ENCODE data around the gene NLGN3. TPM values are rescaled to one million over a fixed set of nuclear protein-coding genes. Genes with fewer than 3 reads are reported as not detected.

Gene NLGN3
- polyA plus RNA-seq, 3 donors: 0.05 to 0.80 TPM; not detected in 1

GRCh38 chrX:71096760-71097032 is 47.9 kb upstream of the NLGN3 start:
- Histone ChIP-seq H3K36me3 (replicated peaks in 1 of 2; ENCODE audit: control insufficient read depth in 1 of 2, insufficient read depth in 2 of 2, low read length in 2 of 2) (peaks cover 5% of the 10 kb centered on the region in 2 donors), H2AFZ (ENCODE audit: insufficient read depth, low read depth, low read length, poor library complexity, severe bottlenecking) (peak overlapping the region; percentile 81), H3K9ac (ENCODE audit: insufficient read depth, low read length, poor library complexity, severe bottlenecking) (peak overlapping the region; percentile 49), H3K27ac (ENCODE audit: low read depth in 1 of 2, low read length in 2 of 2) (no peak overlapping the region), H3K4me3 (replicated peaks in 1 of 3; ENCODE audit: low read depth in 2 of 3, low read length in 3 of 3) (peak overlapping the region; percentile 83 to 90 (median 85)), H3K9me3 (replicated peaks in 1 of 2; ENCODE audit: control insufficient read depth in 1 of 2, insufficient read depth in 1 of 2, low read length in 2 of 2) (no peaks in the 10 kb centered on the region), H3K4me2 (replicated peaks; ENCODE audit: extremely low read depth, low read length, poor library complexity, severe bottlenecking) (peak overlapping the region; percentile 80), H3K79me2 (ENCODE audit: insufficient read depth, low read length) (no peaks in the 10 kb centered on the region), H4K20me1 (ENCODE audit: insufficient read depth, low read length) (no peaks in the 10 kb centered on the region), H3K27me3 (ENCODE audit: control insufficient read depth in 2 of 2, insufficient read depth in 2 of 2, low read length in 2 of 2) (no peaks in the 10 kb centered on the region), H3K4me1 (ENCODE audit: control insufficient read depth in 1 of 2, insufficient read depth in 2 of 2, low read length in 2 of 2) (peaks cover 23 to 29% of the 10 kb centered on the region in 2 donors)
- peak overlapping the region; percentile 92 to 98 for H3K4me3 Mint-ChIP-seq
- intact Hi-C loops (cut with micrococcal nuclease): loop anchor here (5.0 to 10.0 kb wide), 2 partner anchors 78 to 86 kb away; no protein-coding TSS in a partner anchor
- peaks cover 20% of the 10 kb centered on the region for H3K4me1 Mint-ChIP-seq
- peaks cover 13 to 18% of the 10 kb centered on the region in 2 donors for H3K36me3 Mint-ChIP-seq
- H3K27me3 Mint-ChIP-seq (ENCODE audit: low read depth in 3 of 3): peaks cover 0 to 21% (median 5%) of the 10 kb centered on the region in 3 donors
- TF ChIP-seq, protein P1, sequence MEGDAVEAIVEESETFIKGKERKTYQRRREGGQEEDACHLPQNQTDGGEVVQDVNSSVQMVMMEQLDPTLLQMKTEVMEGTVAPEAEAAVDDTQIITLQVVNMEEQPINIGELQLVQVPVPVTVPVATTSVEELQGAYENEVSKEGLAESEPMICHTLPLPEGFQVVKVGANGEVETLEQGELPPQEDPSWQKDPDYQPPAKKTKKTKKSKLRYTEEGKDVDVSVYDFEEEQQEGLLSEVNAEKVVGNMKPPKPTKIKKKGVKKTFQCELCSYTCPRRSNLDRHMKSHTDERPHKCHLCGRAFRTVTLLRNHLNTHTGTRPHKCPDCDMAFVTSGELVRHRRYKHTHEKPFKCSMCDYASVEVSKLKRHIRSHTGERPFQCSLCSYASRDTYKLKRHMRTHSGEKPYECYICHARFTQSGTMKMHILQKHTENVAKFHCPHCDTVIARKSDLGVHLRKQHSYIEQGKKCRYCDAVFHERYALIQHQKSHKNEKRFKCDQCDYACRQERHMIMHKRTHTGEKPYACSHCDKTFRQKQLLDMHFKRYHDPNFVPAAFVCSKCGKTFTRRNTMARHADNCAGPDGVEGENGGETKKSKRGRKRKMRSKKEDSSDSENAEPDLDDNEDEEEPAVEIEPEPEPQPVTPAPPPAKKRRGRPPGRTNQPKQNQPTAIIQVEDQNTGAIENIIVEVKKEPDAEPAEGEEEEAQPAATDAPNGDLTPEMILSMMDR (IDR thresholded peaks at IDR 0.05): no peak
- peak overlapping the region in 1 of 7 donors; percentile 93 for H3K27ac Mint-ChIP-seq
- WGBS (ENCODE audit: insufficient coverage): 0% methylated on average over 3 of the region's 9 CpGs
- peaks cover 0 to 6% (median 0%) of the 10 kb centered on the region in 7 donors for H3K9me3 Mint-ChIP-seq
- no peak for DNase-seq

- H3K36me3 Mint-ChIP-seq: peaks cover 13 to 18% of the 10 kb centered on the region in 2 donors
- peaks cover 31 to 37% of the 10 kb centered on the region in 2 donors for H3K4me1 ChIP-seq (ENCODE audit: control insufficient read depth in 1 of 2, insufficient read depth in 2 of 2, low read length in 2 of 2)
- no peak overlapping the region for H2AFZ ChIP-seq (ENCODE audit: insufficient read depth, low read depth, low read length, poor library complexity, severe bottlenecking)
- H3K27me3 ChIP-seq (ENCODE audit: control insufficient read depth in 2 of 2, insufficient read depth in 2 of 2, low read length in 2 of 2): no peaks in the 10 kb centered on the region
- no peak overlapping the region for H3K4me3 ChIP-seq (replicated peaks in 1 of 3; ENCODE audit: low read depth in 2 of 3, low read length in 3 of 3)
- peaks cover 0 to 6% (median 0%) of the 10 kb centered on the region in 7 donors for H3K9me3 Mint-ChIP-seq
- peak overlapping the region in 3 of 7 donors; percentile 2 to 50 (median 22) for H3K27ac Mint-ChIP-seq
- TF ChIP-seq, protein P1 (IDR thresholded peaks at IDR 0.05): peak; percentile 58
- no peak overlapping the region for H3K4me3 Mint-ChIP-seq
- 71% methylated on average over 1 of the region's 2 CpGs for WGBS (ENCODE audit: insufficient coverage)
- intact Hi-C loops (cut with micrococcal nuclease): loop anchor here (1.0 to 10.0 kb wide), 3 partner anchors 30 to 84 kb away; no protein-coding TSS in a partner anchor
- no peaks in the 10 kb centered on the region for H4K20me1 ChIP-seq (ENCODE audit: insufficient read depth, low read length)
- H3K27me3 Mint-ChIP-seq (ENCODE audit: low read depth in 3 of 3): peaks cover 0 to 22% (median 5%) of the 10 kb centered on the region in 3 donors
- peak; percentile 61 to 76 (median 63) for DNase-seq
- H3K79me2 ChIP-seq (ENCODE audit: insufficient read depth, low read length): no peaks in the 10 kb centered on the region
- H3K9ac ChIP-seq (ENCODE audit: insufficient read depth, low read length, poor library complexity, severe bottlenecking): no peak overlapping the region
- no peak overlapping the region for H3K27ac ChIP-seq (ENCODE audit: low read depth in 1 of 2, low read length in 2 of 2)
- no peaks in the 10 kb centered on the region for H3K9me3 ChIP-seq (replicated peaks in 1 of 2; ENCODE audit: control insufficient read depth in 1 of 2, insufficient read depth in 1 of 2, low read length in 2 of 2)
- no peak overlapping the region for H3K4me2 ChIP-seq (replicated peaks; ENCODE audit: extremely low read depth, low read length, poor library complexity, severe bottlenecking)
- peaks cover 29% of the 10 kb centered on the region for H3K4me1 Mint-ChIP-seq
- peaks cover 5 to 7% of the 10 kb centered on the region in 2 donors for H3K36me3 ChIP-seq (replicated peaks in 1 of 2; ENCODE audit: control insufficient read depth in 1 of 2, insufficient read depth in 2 of 2, low read length in 2 of 2)
Observed at GRCh38 chrX:71098302-71098701, 46.3 kb upstream of the NLGN3 start.
